BLaER1 (cell line): Measurements from ENCODE around the gene FLCN.

ENCODE experiments used
- H3K27ac ChIP-seq: shearing (Covaris generic); formaldehyde crosslinking; 2 replicates; pipeline ENCODE4 v1.8.1; 2022
- H3K27me3 ChIP-seq: shearing (Covaris generic); formaldehyde crosslinking; 2 replicates; pipeline ENCODE4 v1.8.1; 2022
- H3K36me3 ChIP-seq: shearing (Covaris generic); formaldehyde crosslinking; 2 replicates; pipeline ENCODE4 v1.8.1; 2022
- H3K4me1 ChIP-seq: shearing (Covaris generic); formaldehyde crosslinking; 2 replicates; pipeline ENCODE4 v1.8.1; 2022
- H3K4me2 ChIP-seq: shearing (Covaris generic); formaldehyde crosslinking; 2 replicates; pipeline ENCODE4 v1.8.1; 2022
- H3K4me3 ChIP-seq: shearing (Covaris generic); formaldehyde crosslinking; 2 replicates; pipeline ENCODE4 v1.8.1; 2022
- H3K9ac ChIP-seq: shearing (Covaris generic); formaldehyde crosslinking; 2 replicates; pipeline ENCODE4 v1.8.1; 2022
- H3K9me3 ChIP-seq: shearing (Covaris generic); formaldehyde crosslinking; 2 replicates; pipeline ENCODE4 v1.8.1; 2022
- H4K20me1 ChIP-seq: shearing (Covaris generic); formaldehyde crosslinking; 2 replicates; pipeline ENCODE4 v1.8.1; 2022
- Cebpa-rat ChIP-seq: shearing (Covaris generic); IDR thresholded peaks from 2 replicates; pipeline ENCODE4 v1.8.1; 2022

The FLCN gene

GRCh38 chr17:17226451-17227265, 10.3 kb downstream of the FLCN start:
- no peak overlapping the region for H3K27ac ChIP-seq
- peaks cover 99% of the 10 kb centered on the region for H3K36me3 ChIP-seq
- H4K20me1 ChIP-seq: peaks cover 11% of the 10 kb centered on the region; the same call in 1 of the 2 replicates
- H3K4me1 ChIP-seq: peaks cover 49% of the 10 kb centered on the region
- H3K4me3 ChIP-seq: no peak overlapping the region
- H3K9me3 ChIP-seq: no peaks in the 10 kb centered on the region
- H3K27me3 ChIP-seq: no peaks in the 10 kb centered on the region
- TF ChIP-seq Cebpa-rat: no peak
- H3K9ac ChIP-seq: no peak overlapping the region
- no peak overlapping the region for H3K4me2 ChIP-seq

- no peak overlapping the region for H3K9ac ChIP-seq
- H3K9me3 ChIP-seq: no peaks in the 10 kb centered on the region
- peaks cover 49% of the 10 kb centered on the region for H3K4me1 ChIP-seq
- peaks cover 99% of the 10 kb centered on the region for H3K36me3 ChIP-seq
- 0 out of 2 replicates have a peak overlapping the region, but pooled peaks have one; percentile 14 for H3K27ac ChIP-seq
- no peak overlapping the region for H3K4me3 ChIP-seq
- H3K27me3 ChIP-seq: no peaks in the 10 kb centered on the region
- 0 out of 2 replicates have a peak, but pooled peaks cover 8% of the 10 kb centered on the region for H4K20me1 ChIP-seq
- peak overlapping the region; percentile 35 for H3K4me2 ChIP-seq
- TF ChIP-seq Cebpa-rat: no peak
These were observed 11.1 kb downstream of the FLCN start for GRCh38 chr17:17225901-17226300.

GRCh38 chr17:17224137-17224536, 12.8 kb downstream of the FLCN start:
- Histone ChIP-seq H3K27ac (peak overlapping the region; percentile 67), H3K4me1 (peaks cover 49% of the 10 kb centered on the region), H3K4me2 (no peak overlapping the region), H3K36me3 (peaks cover 97% of the 10 kb centered on the region), H4K20me1 (0 out of 2 replicates have a peak, but pooled peaks cover 14% of the 10 kb centered on the region), H3K9ac (no peak overlapping the region), H3K9me3 (no peaks in the 10 kb centered on the region), H3K27me3 (no peaks in the 10 kb centered on the region), H3K4me3 (no peak overlapping the region)
- no peak for TF ChIP-seq Cebpa-rat

GRCh38 chr17:17223736-17224135, 13.2 kb downstream of the FLCN start:
- Histone ChIP-seq H4K20me1 (0 out of 2 replicates have a peak, but pooled peaks cover 14% of the 10 kb centered on the region), H3K27ac (peak overlapping the region; percentile 67), H3K4me3 (no peak overlapping the region), H3K4me2 (peak overlapping the region; percentile 61), H3K9me3 (no peaks in the 10 kb centered on the region), H3K9ac (peak overlapping the region; percentile 29; the same call in 1 of the 2 replicates), H3K27me3 (no peaks in the 10 kb centered on the region), H3K36me3 (peaks cover 97% of the 10 kb centered on the region), H3K4me1 (peaks cover 45% of the 10 kb centered on the region)
- no peak for TF ChIP-seq Cebpa-rat

GRCh38 chr17:17221329-17221728, 15.6 kb downstream of the FLCN start:
- H3K36me3 ChIP-seq: peaks cover 97% of the 10 kb centered on the region

GRCh38 chr17:17220529-17220928, 16.4 kb downstream of the FLCN start:
- Histone ChIP-seq H3K9ac (no peak overlapping the region), H3K4me2 (no peak overlapping the region), H3K4me3 (no peak overlapping the region), H3K9me3 (no peaks in the 10 kb centered on the region), H4K20me1 (0 out of 2 replicates have a peak, but pooled peaks cover 12% of the 10 kb centered on the region), H3K27me3 (no peaks in the 10 kb centered on the region), H3K27ac (no peak overlapping the region), H3K4me1 (peaks cover 30% of the 10 kb centered on the region), H3K36me3 (peaks cover 97% of the 10 kb centered on the region)
- TF ChIP-seq Cebpa-rat: no peak

More at GRCh38 chr17:17221329-17221728, 15.6 kb downstream of the FLCN start:
- Histone ChIP-seq H4K20me1 (0 out of 2 replicates have a peak, but pooled peaks cover 12% of the 10 kb centered on the region), H3K4me1 (peaks cover 36% of the 10 kb centered on the region), H3K9ac (no peak overlapping the region), H3K4me2 (no peak overlapping the region), H3K9me3 (no peaks in the 10 kb centered on the region), H3K27ac (no peak overlapping the region), H3K4me3 (no peak overlapping the region), H3K27me3 (no peaks in the 10 kb centered on the region)
- no peak for TF ChIP-seq Cebpa-rat

- no peak for TF ChIP-seq Cebpa-rat
- Histone ChIP-seq H3K36me3 (peaks cover 99% of the 10 kb centered on the region), H4K20me1 (0 out of 2 replicates have a peak, but pooled peaks cover 12% of the 10 kb centered on the region), H3K4me3 (no peak overlapping the region), H3K4me1 (peaks cover 9% of the 10 kb centered on the region), H3K27ac (no peak overlapping the region), H3K9me3 (no peaks in the 10 kb centered on the region), H3K4me2 (no peak overlapping the region), H3K9ac (no peak overlapping the region), H3K27me3 (no peaks in the 10 kb centered on the region)
These were observed 19.0 kb downstream of the FLCN start for GRCh38 chr17:17217995-17218394.

- H3K4me3 ChIP-seq: no peak overlapping the region
- 0 out of 2 replicates have a peak, but pooled peaks cover 12% of the 10 kb centered on the region for H4K20me1 ChIP-seq
- H3K27me3 ChIP-seq: no peaks in the 10 kb centered on the region
- no peak for TF ChIP-seq Cebpa-rat
- no peaks in the 10 kb centered on the region for H3K9me3 ChIP-seq
- H3K4me1 ChIP-seq: peaks cover 6% of the 10 kb centered on the region
- no peak overlapping the region for H3K27ac ChIP-seq
- H3K4me2 ChIP-seq: no peak overlapping the region
- H3K9ac ChIP-seq: no peak overlapping the region
- H3K36me3 ChIP-seq: peaks cover 93% of the 10 kb centered on the region
These were observed 20.2 kb downstream of the FLCN start for GRCh38 chr17:17216776-17217175.

GRCh38 chr17:17216236-17216635, 20.7 kb downstream of the FLCN start:
- peaks cover 11% of the 10 kb centered on the region for H3K4me1 ChIP-seq
- TF ChIP-seq Cebpa-rat: no peak
- H3K9me3 ChIP-seq: no peaks in the 10 kb centered on the region
- H4K20me1 ChIP-seq: 0 out of 2 replicates have a peak, but pooled peaks cover 12% of the 10 kb centered on the region
- H3K27me3 ChIP-seq: no peaks in the 10 kb centered on the region
- H3K36me3 ChIP-seq: peaks cover 93% of the 10 kb centered on the region
- H3K4me3 ChIP-seq: no peak overlapping the region
- no peak overlapping the region for H3K4me2 ChIP-seq
- H3K27ac ChIP-seq: no peak overlapping the region
- H3K9ac ChIP-seq: no peak overlapping the region

GRCh38 chr17:17215575-17215974, 21.4 kb downstream of the FLCN start:
- TF ChIP-seq Cebpa-rat: no peak
- Histone ChIP-seq H4K20me1 (0 out of 2 replicates have a peak, but pooled peaks cover 7% of the 10 kb centered on the region), H3K9me3 (no peaks in the 10 kb centered on the region), H3K4me2 (no peak overlapping the region), H3K27me3 (no peaks in the 10 kb centered on the region), H3K27ac (no peak overlapping the region), H3K36me3 (peaks cover 93% of the 10 kb centered on the region), H3K4me1 (peaks cover 11% of the 10 kb centered on the region), H3K9ac (no peak overlapping the region), H3K4me3 (no peak overlapping the region)
